NCI-H345 (cell line): ENCODE data around the gene PIK3C3.
"Not testable (repeated sequence)": the region's sequence is repeated elsewhere in the genome, so short reads cannot be mapped to it uniquely, and the experiment has no call there.

ENCODE experiments used
- DNase-seq: peaks from one replicate; lab custom pipeline; 2025; lab: John Stamatoyannopoulos, UW

Gene PIK3C3

DNA sequence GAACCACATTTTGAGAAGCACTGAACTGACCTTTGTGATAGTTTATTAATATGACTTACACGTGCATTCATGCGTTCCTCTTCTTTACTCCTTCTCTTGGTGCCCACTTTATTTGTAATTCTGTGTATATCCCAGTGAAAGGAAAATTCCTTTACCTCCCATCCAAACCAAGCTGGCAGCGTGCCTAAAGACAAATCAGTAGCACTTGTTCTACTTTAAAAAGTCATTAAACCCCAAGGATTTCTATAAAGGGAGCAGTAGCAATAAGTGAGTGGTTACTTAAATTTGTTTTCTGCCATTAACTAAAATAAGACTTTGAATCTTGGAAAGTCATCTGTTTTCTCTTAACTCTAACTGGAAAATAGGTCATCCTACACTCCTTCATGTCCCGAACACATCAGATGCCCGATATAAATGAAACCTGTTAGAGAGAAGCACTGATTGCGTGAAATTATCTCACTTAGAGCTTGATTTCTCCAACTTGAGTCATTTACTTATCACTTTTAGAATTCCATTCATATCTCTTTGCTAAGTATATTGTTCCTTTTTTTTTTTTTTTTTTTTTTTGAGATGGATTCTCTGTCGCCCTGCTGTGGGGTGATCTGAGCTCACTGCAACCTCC, 10.7 kb downstream of the PIK3C3 start:
- no peak for DNase-seq

DNA sequence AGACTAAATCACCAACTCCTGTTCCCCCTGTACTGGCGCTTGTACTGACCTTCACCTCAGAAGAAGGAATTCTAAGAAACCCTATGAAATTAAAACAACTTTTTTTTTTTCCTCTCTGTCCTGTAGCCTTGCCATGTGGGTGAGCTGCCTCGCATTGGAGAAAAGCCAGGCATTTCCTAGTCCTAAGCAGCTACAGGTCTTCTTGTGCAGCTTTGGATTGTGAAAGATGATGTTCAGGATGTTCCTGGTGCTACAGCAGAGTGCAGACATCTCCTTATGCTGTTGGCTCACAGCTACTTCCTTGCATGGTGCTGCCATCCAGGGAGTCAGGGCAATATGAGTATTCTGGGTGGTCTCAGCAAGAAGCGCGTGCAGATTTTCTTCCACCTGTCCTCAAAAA, 11.9 kb downstream of the PIK3C3 start:
- DNase-seq = no peak

DNA sequence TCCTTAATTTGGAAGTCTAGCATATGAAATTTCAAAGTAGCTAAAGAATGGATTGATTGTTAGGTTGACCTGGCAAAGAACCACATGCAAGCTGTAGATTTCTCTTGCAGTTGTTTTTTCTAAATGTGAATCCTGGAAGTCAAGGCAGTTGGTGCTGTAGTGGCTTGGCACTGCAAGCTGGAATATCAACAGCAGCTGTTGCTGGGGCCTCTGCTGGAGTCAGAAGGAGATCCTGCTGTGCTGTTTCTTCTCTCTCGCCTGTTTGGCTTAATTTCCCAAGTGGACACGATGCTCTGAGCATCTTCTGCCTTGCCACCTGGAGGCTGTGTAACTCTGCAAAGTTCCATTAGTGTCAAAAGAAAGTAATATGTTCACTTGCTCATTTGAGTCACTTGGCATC, 12.6 kb downstream of the PIK3C3 start:
- no peak for DNase-seq

DNA sequence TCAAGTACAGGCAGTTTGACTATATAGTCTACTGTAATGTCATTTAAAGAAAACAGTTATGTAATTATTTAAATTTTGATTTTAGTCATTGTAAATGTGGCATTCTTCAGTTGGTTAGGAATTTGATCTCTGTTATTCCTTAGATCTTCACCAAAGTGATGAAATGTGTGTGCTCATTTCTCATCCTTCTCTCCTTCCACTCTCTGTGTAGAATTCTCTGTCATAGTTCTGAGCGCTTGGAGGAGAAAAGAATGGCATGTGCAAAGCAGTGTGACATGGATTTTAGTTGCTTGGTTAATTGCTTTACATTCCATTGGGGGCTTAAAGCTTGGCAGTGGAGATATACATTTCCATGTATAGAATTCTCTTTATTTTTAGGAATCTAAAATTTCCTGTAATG, 14.8 kb downstream of the PIK3C3 start:
- no peak for DNase-seq

DNA sequence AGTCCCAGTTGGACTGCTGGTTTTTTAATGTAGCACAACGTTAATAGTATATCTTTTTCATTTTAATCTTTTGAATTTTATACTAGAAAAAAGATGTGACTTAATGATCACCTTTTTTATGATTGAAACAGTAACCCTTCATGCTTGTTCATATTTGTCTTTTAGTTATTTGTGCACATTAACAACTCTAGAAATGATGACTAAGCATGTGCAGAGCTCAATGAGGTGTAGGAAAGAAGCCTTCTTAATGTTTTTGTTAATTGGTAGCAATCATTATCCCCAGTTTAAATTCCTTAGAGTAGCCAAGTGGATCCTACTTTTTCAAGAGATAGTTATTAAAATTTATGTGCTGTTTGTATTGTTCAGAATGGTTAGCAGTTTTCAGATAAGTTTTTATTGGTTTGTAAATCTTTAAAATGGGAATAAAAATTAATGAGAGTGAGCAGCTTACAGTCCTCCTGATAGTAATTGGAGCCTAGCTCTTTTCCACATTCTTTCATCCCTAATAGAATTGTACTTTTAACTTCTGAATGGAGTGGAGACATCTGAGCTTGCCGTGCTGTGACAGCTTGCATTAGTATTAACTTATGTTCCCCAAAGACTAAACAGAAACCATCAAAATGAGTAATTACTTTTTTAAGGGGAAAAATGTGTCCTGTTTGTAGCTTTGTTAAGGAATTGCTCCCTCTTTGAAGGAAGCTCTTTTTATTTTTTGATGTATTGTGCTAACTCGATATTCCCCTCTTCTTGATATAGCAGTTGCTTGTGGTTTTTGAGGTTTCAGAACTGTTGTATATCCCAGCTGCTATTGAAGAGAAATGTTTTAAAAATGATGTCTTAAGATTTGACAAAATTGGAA, 17.3 kb downstream of the PIK3C3 start:
- DNase-seq = no peak

DNA sequence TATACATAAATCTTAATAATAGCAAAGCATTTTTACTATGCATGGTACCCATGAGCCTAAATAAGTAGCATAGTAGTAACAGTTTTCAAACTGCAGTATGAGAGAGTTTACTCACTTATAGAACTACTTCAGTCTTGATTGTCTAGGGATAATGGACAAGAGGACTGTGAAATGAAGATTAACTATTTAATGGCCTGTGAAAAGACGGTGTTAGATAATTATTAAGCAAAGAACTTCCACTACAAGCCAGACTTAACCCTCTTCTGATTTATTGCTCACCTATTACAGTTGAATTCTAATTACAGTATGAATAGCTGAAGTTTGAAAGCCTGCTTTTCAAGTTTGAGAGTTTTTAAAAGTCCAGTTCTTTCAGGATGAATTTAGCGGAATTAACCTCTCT, 18.9 kb downstream of the PIK3C3 start:
- no peak for DNase-seq

DNA sequence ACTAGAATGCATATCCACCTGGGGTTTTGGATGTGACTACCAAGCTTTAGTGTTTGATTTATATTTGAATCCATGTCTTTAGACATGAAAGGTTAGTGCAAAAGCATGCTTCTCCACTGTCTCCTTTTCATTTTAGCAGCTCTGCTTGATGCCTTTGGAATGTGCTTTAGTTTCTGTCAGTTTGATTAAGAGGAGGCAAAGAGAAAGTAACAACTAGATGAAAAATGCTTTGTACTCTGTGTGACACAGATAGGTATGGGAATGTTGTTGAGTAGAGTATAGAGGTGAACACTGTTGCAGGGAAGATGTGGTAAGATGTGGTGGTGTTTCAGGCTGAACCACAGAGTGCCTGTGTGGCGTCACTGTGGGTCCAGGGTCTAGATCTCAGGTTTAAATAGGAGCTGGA, 19.8 kb downstream of the PIK3C3 start:
- DNase-seq = no peak

DNA sequence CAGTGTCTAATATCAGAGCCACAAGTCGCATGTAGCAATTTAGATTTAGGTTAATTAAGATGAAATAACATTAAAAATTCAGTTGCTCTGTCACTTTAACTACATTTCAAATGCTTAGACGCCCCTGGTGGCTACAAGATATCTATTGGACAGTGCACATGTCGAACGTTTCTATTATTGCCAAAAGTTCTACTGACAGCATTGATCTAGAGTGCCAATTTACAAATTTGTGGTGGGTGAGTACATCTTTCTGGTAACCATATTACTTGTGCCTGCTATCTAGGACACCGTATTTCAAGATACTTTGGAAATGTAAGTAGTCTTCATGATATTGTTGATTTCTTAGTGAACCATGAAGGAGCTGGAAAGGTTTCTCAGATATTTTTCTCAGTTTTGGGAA, 20.2 kb downstream of the PIK3C3 start:
- DNase-seq = no peak

DNA sequence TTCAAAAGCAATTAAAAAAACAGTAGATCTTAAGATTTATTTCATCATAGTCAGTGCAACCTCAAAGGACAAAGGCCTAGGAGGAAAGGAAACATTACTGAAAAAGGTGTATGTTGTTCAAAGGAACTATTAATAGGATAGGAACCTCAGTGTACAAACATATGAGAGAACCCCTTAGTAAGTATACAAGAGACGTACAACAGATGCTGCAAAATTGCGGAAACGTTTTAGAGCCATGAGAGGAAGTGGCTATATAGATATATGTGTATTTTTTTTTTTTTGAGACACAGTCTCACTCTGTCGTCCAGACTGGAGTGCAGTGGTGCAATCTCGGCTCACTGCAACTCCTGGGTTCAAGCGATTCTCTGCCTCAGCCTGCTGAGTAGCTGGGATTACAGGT, 22.2 kb downstream of the PIK3C3 start:
- no peak for DNase-seq

DNA sequence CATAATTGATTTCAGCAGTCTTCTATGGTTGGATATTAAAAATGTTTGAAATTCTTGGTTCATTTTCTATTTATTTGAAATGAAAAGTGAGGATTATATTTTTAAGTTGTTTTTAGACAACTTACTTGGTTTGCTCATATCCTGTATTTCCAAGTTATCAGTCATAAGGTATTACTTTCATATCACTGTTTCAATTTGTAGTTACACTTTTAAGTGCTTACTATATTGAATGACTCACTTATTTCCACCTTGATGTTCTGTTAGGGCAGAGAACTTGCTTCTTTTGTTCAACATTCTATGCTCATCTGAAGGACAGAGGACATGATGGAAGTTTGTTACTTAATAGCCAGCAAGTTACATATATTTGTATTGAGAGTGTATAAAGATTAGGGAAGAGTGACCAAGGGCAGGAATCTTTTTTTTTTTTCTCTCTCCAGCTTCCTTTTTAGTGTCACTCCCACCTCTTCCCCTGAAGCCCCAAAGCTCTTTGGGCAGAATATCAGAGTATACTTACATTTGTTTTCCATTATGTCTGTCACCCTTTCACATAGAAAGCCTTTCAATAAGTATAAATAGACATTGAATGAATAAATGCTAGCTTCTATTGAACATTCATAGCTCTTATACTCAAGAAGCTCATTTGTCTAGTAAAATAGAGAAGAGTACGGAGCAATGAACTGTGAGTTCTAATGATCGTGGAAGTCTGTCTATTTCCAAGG, 28.1 kb downstream of the PIK3C3 start:
- DNase-seq = no peak

DNA sequence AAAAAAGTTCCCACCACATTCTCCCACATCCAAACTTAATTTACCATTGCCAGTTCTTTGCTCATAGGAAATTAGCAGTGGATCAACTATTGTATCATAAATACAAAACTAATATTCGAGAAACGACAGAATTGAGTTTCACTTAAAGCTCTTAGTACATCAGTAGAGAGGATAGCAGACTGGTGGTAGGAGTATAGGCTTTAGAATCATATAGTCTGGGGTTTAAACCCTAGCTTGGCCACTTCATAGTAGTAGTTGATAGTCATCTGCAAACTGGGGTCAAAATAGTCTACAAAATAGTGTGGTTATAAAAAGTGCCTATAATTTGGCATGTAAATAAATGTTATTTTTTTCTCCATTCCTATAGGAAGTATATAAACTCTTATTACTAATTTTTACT, 30.9 kb downstream of the PIK3C3 start:
- DNase-seq = no peak

DNA sequence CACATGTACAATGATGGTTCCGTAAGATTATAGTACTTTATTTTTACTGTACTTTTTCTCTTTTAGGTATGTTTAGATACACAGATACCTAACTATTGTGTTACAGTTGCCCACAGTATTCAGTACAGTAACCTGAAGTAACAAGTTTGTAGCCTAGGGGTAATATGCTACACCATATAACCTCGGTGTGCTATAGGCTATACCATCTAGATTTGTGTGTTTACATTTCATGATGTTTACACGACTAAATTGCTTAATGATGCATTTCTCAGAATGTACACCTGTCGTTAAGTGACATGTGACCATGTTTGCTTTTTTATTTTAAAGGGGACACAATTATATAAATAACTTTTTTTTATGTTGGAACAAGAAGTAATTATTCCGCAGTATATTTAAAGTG, 34.5 kb downstream of the PIK3C3 start:
- no peak for DNase-seq

DNA sequence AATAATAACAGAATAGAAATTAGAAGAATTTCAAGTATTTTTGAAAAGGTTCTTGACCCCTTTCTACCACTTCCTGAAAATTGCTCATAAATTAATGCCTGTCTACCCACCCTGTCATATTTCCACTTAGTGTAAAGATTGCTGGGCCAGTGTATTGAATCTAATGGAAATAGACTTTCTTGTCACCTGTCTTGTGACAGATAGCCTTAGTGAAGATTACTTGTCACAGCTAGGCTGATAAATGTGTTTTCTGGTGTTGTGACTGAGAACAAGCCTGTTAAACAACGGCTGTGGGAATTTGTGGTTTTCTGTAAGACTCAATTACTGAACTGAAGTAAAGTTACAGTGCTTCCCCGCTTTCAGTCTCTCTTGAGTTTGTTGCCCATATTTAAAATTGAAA, 37.0 kb downstream of the PIK3C3 start:
- no peak for DNase-seq

DNA sequence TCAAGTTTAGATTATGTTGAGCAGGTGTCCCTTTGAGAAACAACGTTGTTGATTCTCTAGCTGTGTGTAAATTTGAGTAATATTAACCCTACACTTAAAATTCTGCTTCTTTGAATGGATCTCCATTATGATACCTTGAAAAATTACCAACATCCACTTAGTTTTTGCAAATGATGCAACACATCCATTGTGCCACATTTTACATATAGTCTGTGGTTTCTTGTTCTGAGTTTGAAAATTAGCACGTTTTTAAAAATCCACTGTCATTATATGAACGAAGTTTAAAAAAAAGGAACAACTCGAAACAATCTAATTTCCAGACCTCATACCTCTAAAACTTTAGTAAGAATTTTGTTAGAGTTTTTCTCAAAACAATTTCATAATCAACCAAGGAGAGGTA, 37.7 kb downstream of the PIK3C3 start:
- DNase-seq = no peak

DNA sequence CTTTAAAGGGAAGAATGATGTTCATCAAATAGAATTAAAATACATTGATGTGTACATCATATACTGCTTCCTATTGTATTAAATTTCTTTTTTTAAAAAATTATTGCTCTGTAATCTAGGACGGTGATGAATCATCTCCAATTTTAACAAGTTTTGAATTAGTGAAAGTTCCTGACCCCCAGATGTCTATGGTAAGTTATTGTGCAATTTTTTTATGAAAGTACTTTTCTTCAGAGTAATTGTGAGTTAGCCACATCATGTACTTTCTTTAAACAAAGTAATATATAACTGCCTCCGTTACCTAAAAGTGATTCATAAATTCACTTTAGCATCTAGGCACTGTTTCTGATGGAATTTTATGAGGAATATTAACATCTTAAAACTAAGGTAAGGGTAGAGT, 38.1 kb downstream of the PIK3C3 start:
- DNase-seq = no peak

DNA sequence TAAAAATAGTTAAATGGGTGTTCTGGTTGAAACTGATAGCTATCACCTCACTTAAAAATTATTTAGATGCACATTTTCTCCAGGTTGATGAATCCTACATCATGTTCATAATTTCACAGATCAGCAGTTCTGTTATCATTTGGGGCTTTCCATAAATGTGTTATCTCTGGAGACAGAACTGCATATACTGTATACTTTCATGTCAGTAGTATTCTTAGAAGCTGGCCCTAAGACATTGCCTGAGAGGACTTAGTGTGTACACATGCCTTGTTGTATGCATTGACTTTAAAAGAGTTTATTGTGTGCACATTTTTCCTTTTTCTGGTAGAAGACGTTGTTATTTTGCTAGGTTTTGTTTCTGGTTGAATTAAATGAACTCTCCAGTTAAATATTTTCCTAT, 41.0 kb downstream of the PIK3C3 start:
- no peak for DNase-seq

DNA sequence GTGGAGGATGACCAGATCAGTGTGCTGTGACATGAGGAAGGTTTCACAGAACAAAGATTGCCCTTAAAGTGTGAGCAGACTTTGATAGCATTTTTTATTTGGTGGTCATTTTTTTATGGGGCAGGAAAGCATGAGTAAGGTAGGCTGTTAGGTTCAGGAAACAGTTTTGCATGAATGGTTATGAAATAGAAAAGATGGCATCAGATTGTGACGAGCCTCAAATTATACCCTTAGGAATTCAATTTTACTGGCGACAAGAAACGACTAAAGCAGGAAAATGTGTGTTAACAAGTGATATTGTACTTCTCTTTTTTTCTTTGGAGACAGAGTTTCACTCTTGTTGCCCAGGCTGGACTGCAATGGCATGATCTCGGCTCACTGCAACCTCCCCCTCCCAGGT, 44.7 kb downstream of the PIK3C3 start:
- DNase-seq = no peak

DNA sequence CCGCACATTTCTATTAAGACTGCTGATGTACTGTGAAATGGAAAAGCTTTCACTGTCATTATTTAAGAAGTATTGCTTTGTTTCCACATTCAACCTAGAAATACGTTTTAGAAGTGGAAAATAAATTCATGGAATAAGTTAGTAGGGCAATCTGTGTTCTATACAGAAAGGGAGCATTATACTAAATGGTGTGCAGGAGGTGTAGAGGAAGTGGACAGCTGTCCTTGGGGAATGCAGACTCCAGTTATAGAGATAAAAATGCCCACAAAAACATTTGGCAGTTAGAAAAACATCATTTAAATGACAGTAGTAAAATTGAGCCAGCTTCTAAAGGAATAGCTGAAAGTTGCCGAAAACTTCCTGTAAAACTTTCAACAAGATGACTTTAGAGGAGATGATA, 46.8 kb downstream of the PIK3C3 start:
- DNase-seq = no peak

DNA sequence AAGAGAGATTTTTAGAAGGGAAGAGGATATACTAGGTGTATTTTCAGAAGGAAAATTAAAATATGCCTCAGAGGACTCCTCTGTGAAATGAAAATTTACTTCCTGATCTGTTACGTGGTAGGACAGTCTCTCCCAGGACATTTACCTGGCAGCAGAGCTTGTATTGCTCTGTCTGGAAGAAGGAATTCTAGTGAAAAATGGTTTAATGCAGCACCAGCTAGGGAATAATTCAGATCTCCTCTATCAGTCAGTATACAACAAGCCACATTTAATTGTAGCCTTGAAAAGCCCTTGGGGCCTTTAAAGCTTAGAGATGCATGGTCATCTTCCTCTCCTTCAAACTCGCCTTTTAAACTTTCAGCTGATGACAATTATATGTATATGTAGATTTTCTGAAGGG, 49.6 kb downstream of the PIK3C3 start:
- DNase-seq = no peak

DNA sequence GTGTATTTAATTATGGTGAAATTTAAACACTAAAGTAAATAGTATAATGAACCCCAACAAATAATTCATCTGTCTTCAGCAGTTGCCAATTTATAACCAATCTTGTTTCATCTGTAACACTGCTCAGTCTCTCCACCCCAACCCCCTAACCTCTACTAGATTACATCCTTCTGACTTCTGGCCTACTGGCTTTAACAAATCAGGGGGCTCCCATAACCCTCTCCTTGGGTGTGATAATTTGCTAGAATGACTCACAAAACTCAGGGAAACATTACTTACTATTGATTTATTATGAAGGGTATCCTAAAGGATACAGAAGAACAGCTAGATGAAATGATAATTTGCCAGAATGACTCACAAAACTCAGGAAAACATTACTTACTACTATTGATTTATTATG, 50.7 kb downstream of the PIK3C3 start:
- DNase-seq = no peak

DNA sequence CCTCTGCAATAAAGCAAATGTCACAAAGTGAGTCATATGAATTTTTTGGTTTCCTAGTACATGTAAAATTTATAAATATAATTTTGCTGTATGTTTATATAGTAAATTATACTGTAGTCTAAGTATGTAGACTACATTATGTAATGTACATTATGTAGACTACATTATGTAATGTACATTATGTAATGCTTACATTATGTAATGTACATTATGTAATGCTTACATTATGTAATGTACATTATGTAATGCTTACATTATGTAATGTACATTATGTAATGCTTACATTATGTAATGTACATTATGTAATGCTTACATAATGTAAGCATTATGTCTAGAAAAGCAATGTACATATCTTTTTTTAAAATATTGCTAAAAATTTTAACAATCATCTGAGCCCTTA, 54.4 kb downstream of the PIK3C3 start:
- DNase-seq = not testable (repeated sequence)

DNA sequence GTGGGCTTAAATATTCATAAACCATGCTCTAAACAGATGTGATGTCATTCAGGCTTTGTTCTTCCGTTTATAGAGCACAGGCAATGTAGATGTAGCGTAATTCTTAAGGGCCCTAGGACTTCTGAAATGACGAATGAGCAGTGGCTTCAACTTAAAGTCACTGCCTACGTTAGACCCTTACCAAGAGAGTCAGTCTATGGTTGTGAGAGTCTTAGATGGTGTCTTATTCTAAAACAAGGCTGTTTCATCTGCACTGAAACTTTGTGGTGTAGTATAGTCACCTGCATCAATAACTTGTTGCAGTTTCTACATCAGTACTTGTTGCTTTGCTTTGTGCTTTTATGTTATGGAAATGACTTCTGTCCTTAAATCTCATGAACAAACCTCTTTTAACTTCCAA, 56.0 kb downstream of the PIK3C3 start:
- no peak for DNase-seq

DNA sequence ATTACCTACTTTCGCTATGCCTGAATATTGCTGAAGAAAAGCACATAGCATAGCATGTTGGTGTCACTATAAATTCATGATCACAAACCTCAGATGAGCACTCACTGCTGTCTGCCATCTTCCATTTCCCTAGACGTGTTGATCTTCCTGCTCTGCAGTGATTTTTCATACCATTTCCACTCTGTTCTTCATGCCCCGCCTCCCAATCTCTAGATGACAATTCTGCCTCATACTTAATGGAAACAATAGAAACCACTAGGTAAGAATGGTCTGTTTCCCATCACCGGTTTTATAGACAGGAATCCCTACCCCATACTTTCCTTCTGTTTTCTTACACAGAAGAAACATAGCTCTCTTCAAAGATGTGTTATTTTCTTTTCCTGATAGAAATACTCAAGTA, 63.8 kb downstream of the PIK3C3 start:
- DNase-seq = no peak
